HG02759 (cell line): ENCODE measurements around the gene CAMTA1.
"Not testable (repeated sequence)": the region's sequence is repeated elsewhere in the genome, so short reads cannot be mapped to it uniquely, and the experiment has no call there.

Experiments
- ATAC-seq: cut with Tn5 transposase; IDR thresholded peaks from one replicate; pipeline ENCODE4 v1.9.1; 2021; ENCODE audit warnings: mild to moderate bottlenecking, moderate library complexity; ENCODE audit not compliant: unreplicated experiment

Gene CAMTA1

GRCh38 chr1:6805004-6805416 lies 19.8 kb downstream of the CAMTA1 start:
- ATAC-seq: no peak

- ATAC-seq: no peak
Observed at GRCh38 chr1:6807782-6808181, 22.5 kb downstream of the CAMTA1 start.

DNA sequence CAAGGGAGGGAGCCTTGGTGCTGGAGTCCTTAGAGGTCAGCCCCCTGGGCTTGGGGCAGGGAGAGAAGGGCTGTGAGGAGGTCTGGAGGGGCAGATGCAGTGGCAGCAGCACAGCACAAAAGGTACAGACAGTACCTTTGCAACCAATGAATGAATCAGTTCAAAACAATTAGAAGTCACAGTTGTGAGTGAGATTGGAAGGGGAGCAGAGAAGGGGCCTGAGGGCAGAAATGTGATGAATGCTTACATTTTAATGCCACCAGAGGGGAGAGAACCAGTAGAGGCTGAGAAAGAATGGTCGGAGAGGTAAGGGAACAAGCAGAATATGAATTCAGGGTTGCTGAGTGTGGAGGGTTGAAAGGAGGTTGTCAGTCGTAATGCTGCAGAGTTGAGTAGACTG lies 24.2 kb downstream of the CAMTA1 start:
- ATAC-seq: no peak

DNA sequence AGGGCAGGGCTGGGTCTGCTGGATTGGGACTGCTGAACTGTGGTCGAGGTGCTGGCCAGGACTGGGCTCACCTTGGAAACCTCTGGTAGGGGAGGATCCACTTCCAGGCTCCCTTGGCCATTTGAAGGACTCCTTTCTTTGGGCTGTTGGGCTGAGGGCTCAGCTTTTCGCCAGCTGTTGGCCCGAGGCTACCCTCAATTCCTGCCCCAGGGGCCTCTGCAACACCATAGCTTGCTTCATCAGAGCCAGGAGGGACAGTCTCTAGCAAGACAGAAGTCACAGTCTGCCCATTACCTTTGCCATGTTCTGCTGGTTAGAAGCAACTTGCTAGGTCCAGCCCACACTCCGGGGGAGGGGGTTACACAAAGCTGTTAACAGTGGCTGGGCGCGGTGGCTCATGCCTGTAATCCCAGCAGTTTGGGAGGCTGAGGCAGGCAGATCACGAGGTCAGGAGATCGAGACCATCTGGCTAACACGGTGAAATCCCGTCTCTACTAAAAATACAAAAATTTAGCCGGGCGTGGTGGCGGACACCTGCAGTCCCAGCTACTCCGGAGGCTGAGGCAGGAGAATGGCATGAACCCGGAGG lies 25.0 kb downstream of the CAMTA1 start:
- not testable (repeated sequence) for ATAC-seq

- ATAC-seq: no peak
Observed at GRCh38 chr1:6811583-6811982, 26.3 kb downstream of the CAMTA1 start.

DNA sequence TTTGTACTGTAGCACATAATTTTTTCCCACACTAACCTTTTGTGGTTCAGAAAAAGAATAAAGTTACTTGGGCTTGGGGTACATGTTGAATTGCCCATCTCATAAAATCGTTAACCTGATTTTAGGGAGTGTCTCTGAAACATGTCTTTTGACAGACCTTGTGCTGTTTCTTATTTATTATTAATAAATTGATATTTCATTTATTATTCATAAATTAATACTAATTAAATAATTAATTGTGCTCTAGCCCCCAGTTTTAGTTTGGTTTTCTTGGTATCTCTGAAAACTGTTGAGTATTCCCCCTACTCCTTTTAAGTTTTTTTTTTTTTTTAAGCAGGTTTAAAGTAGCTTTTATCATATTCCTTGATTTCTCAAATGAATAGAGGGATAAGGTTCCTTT lies 27.9 kb downstream of the CAMTA1 start:
- ATAC-seq: no peak

- ATAC-seq: no peak
Observed at GRCh38 chr1:6815726-6816125, 30.5 kb downstream of the CAMTA1 start.

DNA sequence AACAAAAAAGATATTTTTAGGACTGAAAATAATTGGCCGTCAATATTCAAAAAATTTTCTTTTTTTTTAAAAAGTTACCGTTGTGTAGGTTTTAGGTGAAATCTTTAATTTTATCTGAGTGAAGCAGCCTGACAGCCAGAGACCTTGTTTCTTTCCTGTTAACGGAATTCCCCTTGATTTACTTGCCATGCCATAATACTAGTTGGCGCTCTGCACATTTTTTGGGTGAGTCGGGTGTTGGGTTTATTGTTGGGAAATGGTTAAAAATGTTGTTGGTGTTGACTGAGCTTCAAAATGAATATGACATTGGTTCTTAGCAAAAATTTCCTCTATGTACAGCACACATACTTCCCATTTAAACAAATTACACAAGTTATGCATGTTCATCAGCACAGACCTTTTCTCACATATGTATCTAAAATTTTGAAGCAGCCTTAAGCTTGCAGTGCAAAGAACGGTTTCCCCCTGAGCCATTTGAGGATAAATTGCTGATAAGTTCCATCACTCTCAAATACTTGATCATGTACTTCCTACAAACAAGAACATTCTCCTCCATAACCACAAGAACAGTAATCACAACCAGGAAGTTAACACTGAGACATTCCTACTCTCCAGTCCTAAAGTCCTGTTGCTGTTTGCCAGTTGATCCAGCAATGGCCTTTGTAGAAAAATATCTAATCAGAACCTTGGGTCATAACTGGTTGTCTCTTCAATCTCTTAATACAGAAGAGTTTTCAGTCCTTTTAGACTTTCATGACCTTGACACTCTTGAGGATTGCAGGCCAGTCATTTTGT lies 34.2 kb downstream of the CAMTA1 start:
- ATAC-seq: no peak

DNA sequence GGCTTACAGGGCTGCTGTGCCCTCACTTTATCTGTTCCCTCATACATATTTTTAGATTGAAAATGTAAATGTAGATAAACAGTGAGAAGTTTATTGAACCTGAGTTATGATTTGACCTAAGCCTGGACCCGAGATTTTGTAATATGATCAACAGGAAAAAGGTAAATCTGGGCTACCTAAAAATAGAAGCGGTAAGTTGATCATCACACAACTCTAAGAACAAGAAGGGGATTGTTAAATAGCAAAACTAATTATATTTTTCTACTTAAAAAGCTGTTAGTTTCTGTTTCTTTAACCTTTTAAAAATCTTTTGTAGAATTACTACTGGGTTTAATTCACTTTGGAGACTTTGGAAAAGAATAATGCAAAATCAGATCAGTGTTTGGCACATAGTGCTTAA lies 35.6 kb downstream of the CAMTA1 start:
- ATAC-seq: no peak

DNA sequence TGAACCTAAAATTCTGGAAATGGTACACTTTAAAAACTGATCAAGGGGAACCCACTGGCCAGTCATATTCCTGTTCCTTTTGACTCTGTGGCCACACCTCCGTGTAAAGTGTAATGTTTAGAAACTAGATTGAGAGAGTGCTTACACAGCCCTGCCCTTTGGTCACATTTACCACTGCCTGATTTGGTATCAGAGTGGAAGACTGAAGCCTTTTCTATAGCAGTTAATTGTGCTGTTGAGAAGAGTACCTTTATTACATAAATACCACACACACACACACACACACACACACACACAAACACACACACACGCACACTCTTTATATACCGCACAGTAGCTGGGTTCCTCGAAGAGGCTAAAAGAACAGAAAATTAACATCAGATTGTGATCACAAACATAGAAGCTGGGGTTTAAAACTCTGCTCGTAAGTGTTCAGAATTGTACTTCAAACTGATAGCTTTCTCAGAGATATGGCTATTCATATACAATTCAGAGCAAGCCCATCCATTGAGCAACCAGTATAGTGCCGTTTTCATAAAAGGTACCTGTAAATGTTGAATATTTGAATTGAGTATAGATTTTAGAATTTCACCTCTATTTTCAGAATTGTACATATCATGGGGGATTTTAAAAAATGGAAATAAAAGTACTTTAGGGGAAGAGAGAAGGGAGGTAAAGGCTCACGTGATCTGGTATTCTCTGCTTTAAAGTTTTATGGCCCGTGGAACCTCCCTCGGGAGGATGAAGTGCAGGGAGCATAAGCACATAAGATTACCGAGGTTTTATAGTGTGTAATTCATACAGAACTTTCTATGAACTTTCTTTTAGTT lies 37.5 kb downstream of the CAMTA1 start:
- peak; percentile 56 for ATAC-seq

- ATAC-seq: no peak
Observed at GRCh38 chr1:6823793-6824192, 38.5 kb downstream of the CAMTA1 start.

DNA sequence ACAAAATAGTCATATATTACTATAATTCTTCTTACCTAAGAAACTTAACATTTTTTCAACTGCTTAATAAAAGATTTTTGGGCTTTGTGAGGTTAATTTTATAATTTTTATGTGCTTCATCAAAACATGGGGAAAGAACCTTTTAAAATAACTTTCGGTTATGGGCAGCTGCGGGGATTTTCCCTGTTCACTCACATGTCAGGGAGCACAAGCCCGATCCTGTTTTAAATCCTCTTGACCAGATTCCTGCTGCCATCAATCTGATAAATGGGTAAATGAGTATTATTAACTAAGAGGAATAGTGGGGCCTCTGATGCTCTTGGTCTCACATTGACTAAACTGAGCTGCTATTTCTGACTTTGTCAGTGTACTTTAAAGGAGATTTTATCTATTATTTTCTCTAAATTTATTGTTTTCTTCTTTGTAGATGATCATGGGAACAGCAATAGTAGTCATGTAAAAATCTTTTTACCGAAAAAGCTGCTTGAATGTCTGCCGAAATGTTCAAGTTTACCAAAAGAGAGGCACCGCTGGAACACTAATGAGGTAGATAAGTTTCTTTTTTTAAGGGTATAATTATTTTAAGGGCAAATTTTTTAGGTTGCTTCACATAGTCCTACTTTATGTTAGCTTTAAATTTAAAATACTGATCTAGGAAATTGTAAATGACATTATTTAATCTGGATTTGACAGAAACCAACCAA lies 39.6 kb downstream of the CAMTA1 start:
- ATAC-seq: no peak

GRCh38 chr1:6825828-6826227 lies 40.6 kb downstream of the CAMTA1 start:
- no peak for ATAC-seq

GRCh38 chr1:6827079-6827478 lies 41.8 kb downstream of the CAMTA1 start:
- ATAC-seq: no peak

DNA sequence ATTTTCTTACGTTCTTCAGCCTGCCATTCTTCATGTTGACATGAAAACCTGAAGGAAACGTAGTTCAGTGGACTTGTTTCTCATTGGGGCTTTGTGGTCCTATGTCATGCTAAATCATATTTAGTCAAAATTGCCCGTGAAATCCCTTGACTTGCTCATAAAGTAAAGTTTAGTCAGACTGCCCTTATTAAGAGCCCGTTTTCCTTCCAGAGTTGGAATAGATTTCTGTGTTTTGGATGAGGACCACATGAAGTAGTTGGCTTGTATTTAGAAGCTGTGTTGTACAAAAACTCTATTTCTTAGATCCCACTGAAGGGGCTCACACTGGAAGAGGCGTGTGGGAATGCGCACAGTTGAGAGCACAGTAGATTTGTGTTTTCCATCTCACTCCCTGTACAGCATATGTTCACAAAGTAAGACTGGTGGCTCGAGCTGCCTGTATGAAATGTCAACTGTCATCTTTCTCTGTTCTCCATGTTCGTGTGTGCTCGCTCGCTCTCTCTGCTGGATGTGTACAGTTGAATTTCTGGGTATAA lies 42.4 kb downstream of the CAMTA1 start:
- ATAC-seq: no peak

DNA sequence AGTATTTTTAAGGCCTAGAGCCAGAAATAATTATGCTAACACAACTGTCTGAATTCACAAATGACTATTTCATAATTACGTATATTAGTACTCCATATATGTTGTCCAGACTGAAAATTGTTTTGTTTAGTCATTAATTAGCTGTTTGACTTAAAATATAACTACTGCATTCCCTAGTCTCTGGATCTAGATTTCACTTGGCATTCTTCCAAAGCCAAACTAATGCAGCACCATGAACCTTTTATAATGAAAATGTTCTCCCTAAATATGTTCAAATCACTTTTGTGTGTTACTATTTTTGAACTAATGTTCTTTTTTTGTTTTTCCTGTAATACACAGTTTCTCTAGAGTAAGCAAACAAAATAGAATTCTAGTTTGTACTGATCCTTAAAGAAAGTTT lies 46.1 kb downstream of the CAMTA1 start:
- no peak for ATAC-seq

GRCh38 chr1:6832006-6832405 lies 46.8 kb downstream of the CAMTA1 start:
- not testable (repeated sequence) for ATAC-seq

- ATAC-seq: no peak
Observed at GRCh38 chr1:6832531-6833188, 47.4 kb downstream of the CAMTA1 start.

DNA sequence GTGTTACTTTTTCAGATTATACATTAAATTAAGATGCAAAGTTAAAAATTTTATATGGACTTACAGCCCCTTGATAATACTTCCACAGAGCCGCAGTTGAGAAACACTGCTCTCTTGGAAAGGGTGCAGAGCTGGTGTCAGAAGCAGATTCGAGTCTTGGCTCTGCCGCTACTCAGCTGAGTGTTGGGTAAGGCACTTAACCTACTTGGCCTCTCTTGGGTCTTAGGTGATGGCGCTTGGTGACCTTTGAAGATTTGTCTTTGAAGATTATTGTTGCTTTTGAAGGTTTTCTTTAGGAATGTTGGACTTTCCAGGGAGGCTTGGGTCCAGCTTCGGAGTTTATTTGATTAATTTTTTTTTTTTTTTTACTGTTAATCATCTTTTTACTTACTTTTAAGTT lies 48.5 kb downstream of the CAMTA1 start:
- no peak for ATAC-seq

GRCh38 chr1:6834366-6834765 lies 49.1 kb downstream of the CAMTA1 start:
- ATAC-seq: no peak
